Smooth muscle cell (in vitro differentiated cells): ENCODE data around the gene BNIP5. TPM values are rescaled to one million over a fixed set of nuclear protein-coding genes. Genes with fewer than 3 reads are reported as not detected.

Source experiments
- DNase-seq: peaks from one replicate; lab custom pipeline; 2025; ENCODE audit not compliant: unreplicated experiment; lab: John Stamatoyannopoulos, UW
- H2AFZ ChIP-seq: fragments of 200-600 bp; sonication (generic); 2 replicates; pipeline ENCODE4 v1.6.0; 2016; ENCODE audit warnings: antibody characterized with exemption, low read depth, mild to moderate bottlenecking
- H3F3A ChIP-seq: fragments of 200-600 bp; sonication (generic); 2 replicates; pipeline ENCODE4 v1.6.0; 2017; ENCODE audit warnings: antibody characterized with exemption, low read depth
- H3K27ac ChIP-seq: fragments of 200-600 bp; sonication (generic); 2 replicates; pipeline ENCODE4 v1.5.1; 2016; ENCODE audit warnings: low read depth, mild to moderate bottlenecking
- H3K27me3 ChIP-seq: fragments of 200-600 bp; sonication (generic); 2 replicates; pipeline ENCODE4 v1.6.1; 2016; ENCODE audit warnings: low read depth, mild to moderate bottlenecking
- H3K36me3 ChIP-seq: fragments of 200-600 bp; sonication (generic); 2 replicates; pipeline ENCODE4 v1.5.1; 2016; ENCODE audit warnings: low read depth
- H3K4me1 ChIP-seq: fragments of 200-600 bp; sonication (generic); 2 replicates; pipeline ENCODE4 v1.5.1; 2016; ENCODE audit warnings: low read depth
- H3K4me2 ChIP-seq: fragments of 200-600 bp; sonication (generic); 2 replicates; pipeline ENCODE4 v1.6.0; 2016; ENCODE audit warnings: mild to moderate bottlenecking
- H3K4me3 ChIP-seq: fragments of 200-600 bp; sonication (generic); 2 replicates; pipeline ENCODE4 v1.5.1; 2016; ENCODE audit warnings: mild to moderate bottlenecking
- H3K79me2 ChIP-seq: fragments of 200-600 bp; sonication (generic); 2 replicates; pipeline ENCODE4 v1.6.0; 2016; ENCODE audit warnings: low read depth, mild to moderate bottlenecking
- H3K9ac ChIP-seq: fragments of 200-600 bp; sonication (generic); 2 replicates; pipeline ENCODE4 v1.6.0; 2016; ENCODE audit warnings: low read depth
- H3K9me3 ChIP-seq: fragments of 200-600 bp; sonication (generic); replicated peaks from 2 replicates; pipeline ENCODE4 v1.5.1; 2016; ENCODE audit warnings: low read depth
- H4K20me1 ChIP-seq: fragments of 200-600 bp; sonication (generic); 2 replicates; pipeline ENCODE4 v1.6.0; 2016; ENCODE audit warnings: low read depth
- WGBS: methylation state at CpG from one replicate; pipeline ENCODE4 v1.1.7; 2016; ENCODE audit warnings: low lambda C conversion rate; 5-methylcytosine and 5-hydroxymethylcytosine counted together
- polyA plus RNA-seq: library from polyadenylated mRNA; unstranded; fragments of >200 nt; fragmentation: Nextera tagmentation; extraction: Ambion mirVana; gene quantifications from 2 replicates; pipeline ENCODE4 v1.2.1, GENCODE V29; 2016
- total RNA-seq: library from RNA; depleted of rRNA; stranded (reverse); fragments of >200 nt; gene quantifications from 2 replicates; pipeline ENCODE4 v1.2.3, GENCODE V29; 2014
- TF ChIP-seq, protein P1 (sequence below): fragments of 200-600 bp; sonication (generic); IDR thresholded peaks from 2 replicates; pipeline ENCODE4 v1.5.1; 2017; ENCODE audit warnings: borderline replicate concordance, mild to moderate bottlenecking, antibody characterized with exemption; ENCODE audit not compliant: insufficient read depth, poor library complexity, severe bottlenecking

BNIP5 gene
- total and polyA plus RNA-seq, 2 experiments from 2014 or later = not detected

DNA sequence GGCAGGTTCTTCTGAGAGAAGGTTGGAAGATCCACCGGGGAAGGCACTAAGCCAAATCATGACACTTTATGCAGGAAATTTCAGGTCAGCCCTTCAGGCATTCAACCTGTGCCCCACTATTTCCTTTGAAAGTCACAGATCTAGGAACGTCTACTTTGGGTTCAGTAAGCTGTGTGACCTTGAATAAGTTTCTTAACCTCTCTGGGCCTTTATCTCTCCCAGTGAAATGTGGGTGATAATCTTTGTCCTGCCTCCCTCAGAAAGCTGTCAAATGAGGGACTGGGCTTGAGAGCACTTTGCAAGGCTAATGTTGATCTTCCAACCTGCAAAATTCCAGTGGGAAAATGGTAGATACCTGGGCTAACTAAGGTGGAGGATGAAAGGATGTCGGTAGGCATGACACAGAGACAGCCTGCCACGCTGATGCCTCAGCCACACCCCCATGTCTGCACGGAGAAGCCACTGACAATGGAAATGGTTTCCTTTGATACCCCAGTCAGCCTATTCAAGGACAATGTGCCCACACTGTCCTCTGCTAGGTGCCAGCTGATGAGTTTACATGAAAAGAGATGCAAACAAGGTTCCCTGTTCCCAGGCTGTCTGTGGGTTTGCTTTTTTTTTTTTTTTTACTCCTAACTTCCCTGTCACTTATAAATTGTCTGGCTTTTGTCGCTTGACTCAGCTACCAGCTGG, 9.3 kb downstream of the BNIP5 start:
- H3K79me2 ChIP-seq = no peaks in the 10 kb centered on the region
- no peaks in the 10 kb centered on the region for H3K4me1 ChIP-seq
- H3K27ac ChIP-seq = no peak overlapping the region
- H3K4me3 ChIP-seq = no peak overlapping the region
- no peak for DNase-seq
- peak overlapping the region; percentile 37 for H3K4me2 ChIP-seq
- H3K9ac ChIP-seq = no peak overlapping the region
- H3K27me3 ChIP-seq = no peaks in the 10 kb centered on the region
- no peaks in the 10 kb centered on the region for H4K20me1 ChIP-seq
- 39% methylated on average over 6 of the region's 6 CpGs for WGBS
- no peaks in the 10 kb centered on the region for H3K36me3 ChIP-seq
- H3K9me3 ChIP-seq = no peaks in the 10 kb centered on the region
- peaks cover 4% of the 10 kb centered on the region for H3F3A ChIP-seq
- no peak overlapping the region for H2AFZ ChIP-seq
- TF ChIP-seq, protein P1, sequence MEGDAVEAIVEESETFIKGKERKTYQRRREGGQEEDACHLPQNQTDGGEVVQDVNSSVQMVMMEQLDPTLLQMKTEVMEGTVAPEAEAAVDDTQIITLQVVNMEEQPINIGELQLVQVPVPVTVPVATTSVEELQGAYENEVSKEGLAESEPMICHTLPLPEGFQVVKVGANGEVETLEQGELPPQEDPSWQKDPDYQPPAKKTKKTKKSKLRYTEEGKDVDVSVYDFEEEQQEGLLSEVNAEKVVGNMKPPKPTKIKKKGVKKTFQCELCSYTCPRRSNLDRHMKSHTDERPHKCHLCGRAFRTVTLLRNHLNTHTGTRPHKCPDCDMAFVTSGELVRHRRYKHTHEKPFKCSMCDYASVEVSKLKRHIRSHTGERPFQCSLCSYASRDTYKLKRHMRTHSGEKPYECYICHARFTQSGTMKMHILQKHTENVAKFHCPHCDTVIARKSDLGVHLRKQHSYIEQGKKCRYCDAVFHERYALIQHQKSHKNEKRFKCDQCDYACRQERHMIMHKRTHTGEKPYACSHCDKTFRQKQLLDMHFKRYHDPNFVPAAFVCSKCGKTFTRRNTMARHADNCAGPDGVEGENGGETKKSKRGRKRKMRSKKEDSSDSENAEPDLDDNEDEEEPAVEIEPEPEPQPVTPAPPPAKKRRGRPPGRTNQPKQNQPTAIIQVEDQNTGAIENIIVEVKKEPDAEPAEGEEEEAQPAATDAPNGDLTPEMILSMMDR = no peak

DNA sequence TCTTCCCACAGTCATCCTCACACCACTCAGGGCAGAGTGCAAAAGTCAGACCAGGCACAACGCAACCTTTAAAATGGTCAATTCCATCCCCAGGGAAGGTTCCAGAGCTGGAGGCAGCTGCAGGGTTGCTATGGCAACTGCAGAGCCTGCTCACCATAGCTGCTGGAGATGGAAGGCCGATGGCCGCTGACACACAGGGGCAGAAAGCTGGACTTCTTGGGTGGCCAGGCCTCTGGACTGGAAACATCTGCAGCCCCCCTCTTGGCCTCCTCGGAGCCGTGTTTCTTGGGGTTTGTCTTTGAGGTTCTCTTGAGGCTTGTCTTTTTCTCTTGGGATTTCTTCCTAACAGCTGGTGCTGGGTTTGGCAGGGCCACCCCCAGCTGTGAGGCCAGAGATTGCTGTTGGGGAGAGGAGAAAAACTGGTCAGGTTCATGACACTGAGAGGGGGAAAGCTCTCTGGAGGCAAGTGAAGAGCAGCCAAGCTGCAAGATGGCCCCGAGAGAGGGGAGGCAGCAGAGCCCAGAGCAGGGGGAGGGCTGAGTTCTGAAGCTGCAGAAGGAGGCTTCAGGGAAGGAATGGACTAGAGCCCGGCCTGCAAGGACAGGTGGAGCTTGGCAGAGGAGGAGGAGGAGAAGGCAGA, 10.2 kb downstream of the BNIP5 start:
- no peak for DNase-seq
- WGBS = 72% methylated on average over 7 of the region's 7 CpGs
- TF ChIP-seq, protein P1 = no peak

DNA sequence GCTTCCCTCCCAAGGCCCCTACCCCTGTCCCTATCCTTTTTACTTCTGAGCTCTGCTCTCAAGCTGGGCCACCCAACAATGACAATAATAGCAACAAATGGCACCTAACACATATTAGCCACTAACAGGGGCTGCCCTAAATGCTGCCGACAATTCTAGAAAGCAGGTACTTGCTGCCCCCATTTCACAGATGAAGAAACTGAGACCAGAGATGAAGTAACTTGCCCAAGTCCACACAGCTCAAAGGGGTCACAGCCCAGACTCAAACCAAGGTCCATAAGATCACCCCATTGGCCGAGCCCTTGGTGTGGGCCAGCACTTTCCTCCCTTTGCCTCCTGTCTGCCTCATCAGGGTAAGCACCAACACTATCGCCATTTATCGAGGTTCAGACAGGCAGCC, 12.0 kb downstream of the BNIP5 start:
- 96% methylated on average over 4 of the region's 4 CpGs for WGBS
- Histone ChIP-seq H3K27me3 (no peaks in the 10 kb centered on the region), H2AFZ (no peak overlapping the region), H3K4me1 (no peaks in the 10 kb centered on the region), H3K4me2 (no peak overlapping the region), H3K27ac (no peak overlapping the region), H3K4me3 (no peak overlapping the region), H3K9ac (no peak overlapping the region), H3K9me3 (no peaks in the 10 kb centered on the region), H3F3A (peaks cover 4% of the 10 kb centered on the region), H3K79me2 (no peaks in the 10 kb centered on the region), H4K20me1 (no peaks in the 10 kb centered on the region), H3K36me3 (no peaks in the 10 kb centered on the region)
- TF ChIP-seq, protein P1 = no peak
- DNase-seq = no peak

More for the DNA sequence above, 10.2 kb downstream of the BNIP5 start:
- Histone ChIP-seq H3K4me2 (no peak overlapping the region), H3K4me3 (no peak overlapping the region), H3F3A (peaks cover 4% of the 10 kb centered on the region), H3K9ac (no peak overlapping the region), H3K9me3 (no peaks in the 10 kb centered on the region), H3K27ac (no peak overlapping the region), H3K27me3 (no peaks in the 10 kb centered on the region), H3K36me3 (no peaks in the 10 kb centered on the region), H4K20me1 (no peaks in the 10 kb centered on the region), H3K4me1 (no peaks in the 10 kb centered on the region), H2AFZ (no peak overlapping the region), H3K79me2 (no peaks in the 10 kb centered on the region)
